GM19452 (cell line): Measurements from ENCODE around the gene DYNC1LI2.

Experiments used
- ATAC-seq: cut with Tn5 transposase; IDR thresholded peaks from one replicate; pipeline ENCODE4 v1.9.1; 2021; ENCODE audit not compliant: unreplicated experiment

Gene DYNC1LI2

DNA sequence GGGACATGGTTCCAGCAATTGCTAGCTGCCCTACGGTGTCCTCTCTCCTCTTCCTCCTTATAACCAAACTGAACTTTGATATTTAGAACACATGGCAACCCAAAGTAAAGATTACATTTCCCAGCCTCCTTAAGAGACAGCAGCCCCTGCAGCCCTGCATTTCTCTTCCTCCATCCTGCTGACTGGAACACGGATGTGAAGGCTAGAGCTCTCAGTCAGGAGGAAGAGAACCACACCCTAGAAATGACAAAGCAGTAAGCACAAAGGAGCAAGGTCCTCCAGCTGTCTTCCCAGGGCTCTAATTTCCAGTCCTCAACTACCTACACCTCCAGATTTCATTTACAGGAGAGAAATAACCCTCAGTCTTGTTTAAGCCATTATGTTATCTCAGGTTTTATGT is 10.9 kb downstream of the DYNC1LI2 start:
- no peak for ATAC-seq

DNA sequence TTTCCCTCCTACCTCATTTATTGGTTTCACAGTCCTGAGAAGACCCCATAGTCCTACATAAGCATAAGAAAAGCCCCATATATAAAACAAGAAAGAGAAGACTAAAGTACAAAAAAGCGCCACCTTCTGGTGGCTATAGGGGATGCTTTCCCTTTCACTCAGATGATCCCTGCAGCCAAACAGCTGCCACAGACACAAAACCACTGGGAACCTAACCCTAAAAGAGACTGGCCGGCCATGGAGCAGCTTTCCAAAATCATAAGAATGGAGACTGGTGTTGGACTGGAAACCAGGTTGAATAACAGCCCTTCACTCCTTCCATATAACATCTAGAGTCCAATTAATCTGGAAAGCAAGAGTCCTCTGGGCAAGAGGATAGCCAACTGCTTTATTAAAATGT is 11.4 kb downstream of the DYNC1LI2 start:
- ATAC-seq: no peak

DNA sequence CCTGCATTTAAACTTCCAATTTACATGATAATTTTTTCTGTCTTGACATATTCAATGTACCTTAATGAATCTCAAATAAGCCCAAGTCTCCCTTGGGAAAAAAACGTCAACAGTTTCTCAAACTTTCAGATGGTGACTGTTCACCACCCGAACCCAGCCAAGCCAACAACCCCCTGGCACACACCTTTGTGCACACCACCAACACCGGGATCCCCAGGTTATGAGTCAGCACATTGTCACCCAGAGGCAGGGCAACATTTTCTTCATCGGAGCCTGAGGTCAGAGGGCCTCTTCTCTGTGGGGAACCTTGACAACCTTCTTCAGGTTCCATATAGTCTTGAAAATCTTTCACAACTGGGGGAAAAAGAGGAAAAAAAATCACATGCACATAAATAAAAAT is 15.5 kb downstream of the DYNC1LI2 start:
- no peak for ATAC-seq

- ATAC-seq: no peak
Observed at GRCh38 chr16:66731101-66731500, 20.3 kb downstream of the DYNC1LI2 start.

DNA sequence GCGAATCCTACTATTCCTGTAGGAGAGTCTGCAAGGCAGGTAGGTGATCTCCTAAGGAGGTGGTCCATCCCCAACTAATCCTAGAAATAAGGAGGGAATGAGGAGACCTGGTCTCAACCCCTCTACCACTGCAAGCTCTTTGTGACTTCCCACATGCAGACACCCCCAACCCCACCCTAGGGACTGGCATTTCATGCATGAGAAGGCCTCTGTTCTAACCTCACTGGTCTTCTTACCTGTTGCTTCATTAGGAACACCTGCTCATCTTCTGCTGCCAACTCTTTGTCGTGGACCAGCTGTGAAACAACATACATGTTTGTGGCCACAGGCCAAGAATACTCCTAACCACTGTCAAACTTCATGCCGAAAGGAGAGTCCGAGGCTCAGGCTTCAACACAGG is 22.6 kb downstream of the DYNC1LI2 start:
- ATAC-seq: no peak

DNA sequence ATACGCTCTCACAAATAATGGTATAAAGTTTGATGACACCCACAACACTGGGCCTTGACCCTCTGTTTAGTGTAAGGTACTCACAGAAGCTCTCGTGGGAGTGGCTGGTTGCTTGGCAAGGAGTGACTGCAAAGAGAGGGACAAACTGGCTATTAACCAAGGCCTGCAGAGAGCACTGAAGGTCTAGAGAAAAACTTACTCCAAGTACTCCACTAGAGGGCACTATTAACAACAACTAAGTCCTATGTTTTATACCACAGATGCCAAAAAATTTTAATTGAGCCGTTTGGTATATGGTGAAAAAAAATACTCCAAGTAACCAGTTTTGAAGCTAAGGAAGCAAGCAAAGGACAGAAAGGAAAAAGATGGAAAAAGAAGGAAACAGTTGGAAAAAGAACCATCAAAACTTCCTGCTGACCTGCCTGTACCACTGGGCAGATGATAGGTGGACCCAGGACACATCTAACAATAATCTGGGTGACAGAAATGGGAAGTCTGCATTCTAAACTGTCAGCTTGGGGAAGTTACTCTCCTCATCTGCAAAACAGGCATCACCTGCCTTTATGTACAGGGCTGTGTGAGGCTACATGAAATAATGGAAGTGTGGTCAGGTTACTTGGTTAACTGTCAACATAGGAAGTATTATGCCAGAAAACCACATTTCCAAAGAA is 23.2 kb downstream of the DYNC1LI2 start:
- no peak for ATAC-seq

- ATAC-seq: no peak
Observed at GRCh38 chr16:66720766-66721165, 30.6 kb downstream of the DYNC1LI2 start.

- ATAC-seq: no peak
Observed at GRCh38 chr16:66719246-66719645, 32.2 kb downstream of the DYNC1LI2 start.

DNA sequence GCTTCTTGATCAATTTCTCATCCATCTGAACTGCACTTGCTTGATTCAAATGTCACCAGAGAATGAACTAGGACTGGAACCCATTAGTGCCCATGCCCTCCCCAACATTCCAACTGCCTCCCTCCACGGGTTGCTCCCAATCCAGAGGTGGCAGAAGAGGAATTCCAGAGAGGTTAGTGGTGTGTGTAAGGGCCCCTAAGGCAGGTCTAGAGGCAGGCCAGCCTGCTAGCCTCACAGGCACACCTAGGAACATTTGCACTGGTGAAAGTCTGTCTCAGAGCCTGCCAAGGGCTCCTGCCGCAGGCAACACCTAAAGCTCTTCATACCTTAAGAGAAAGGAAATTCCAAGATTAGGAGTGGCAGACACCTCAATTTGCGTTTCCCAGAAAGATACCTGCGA is 33.6 kb downstream of the DYNC1LI2 start:
- no peak for ATAC-seq

DNA sequence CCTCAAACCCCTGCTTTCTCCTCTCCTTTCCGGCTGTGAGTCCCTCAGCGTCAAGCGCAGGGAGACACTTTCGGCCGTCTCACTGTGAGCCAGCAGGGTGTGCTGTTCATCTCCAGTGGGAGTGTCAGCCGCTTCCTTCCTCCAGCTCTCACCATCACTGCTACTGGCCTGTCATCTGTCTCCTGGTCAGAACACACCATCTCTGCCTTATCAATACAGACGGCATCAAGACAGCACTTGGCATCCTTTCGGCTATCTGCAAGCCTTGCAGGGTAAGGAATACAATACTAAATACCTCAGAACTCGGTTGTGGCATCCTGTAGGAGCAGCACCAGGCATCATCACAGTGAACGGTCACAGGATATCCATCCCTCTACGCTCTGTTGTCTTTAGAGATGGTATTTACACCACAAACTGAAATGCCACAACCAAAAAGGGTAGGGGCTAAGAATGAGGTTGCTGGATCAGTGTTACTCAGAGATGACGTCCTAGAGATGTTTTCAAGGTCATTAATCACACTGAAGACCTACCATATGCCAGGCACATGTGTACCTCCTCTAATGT is 34.2 kb downstream of the DYNC1LI2 start:
- ATAC-seq: no peak

DNA sequence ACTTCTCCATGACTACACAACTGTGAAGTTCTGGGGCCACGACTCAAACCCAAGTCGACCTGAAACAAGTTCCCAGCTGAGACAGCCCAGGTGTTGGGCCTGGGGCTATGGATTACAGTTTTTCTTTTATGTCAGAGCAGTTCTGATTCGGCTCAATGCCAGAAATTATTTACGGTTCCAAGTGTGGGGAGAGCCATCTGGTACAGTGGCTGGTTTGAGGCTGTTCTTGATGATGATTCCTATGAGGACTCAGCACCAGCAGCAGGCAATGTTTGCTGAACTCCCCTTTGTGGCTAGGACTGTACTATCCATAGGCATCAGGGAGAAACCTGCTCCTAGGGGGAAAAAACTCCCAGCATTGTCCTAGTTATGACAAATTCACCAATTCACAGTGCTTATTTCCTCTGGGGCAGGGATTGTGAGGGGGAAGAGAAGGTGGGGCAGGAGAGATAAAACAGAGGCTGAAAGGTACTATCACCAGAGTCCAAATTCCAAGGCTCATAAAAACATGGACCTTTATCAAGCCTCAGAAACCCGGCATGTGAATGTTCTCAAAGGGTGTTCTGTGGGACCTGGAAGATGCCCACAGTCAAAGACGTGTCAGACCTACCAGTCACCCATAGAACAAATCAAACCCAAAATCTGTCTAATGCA is 36.6 kb downstream of the DYNC1LI2 start:
- no peak for ATAC-seq

- ATAC-seq: no peak
Observed at GRCh38 chr16:66714062-66714461, 37.3 kb downstream of the DYNC1LI2 start.

DNA sequence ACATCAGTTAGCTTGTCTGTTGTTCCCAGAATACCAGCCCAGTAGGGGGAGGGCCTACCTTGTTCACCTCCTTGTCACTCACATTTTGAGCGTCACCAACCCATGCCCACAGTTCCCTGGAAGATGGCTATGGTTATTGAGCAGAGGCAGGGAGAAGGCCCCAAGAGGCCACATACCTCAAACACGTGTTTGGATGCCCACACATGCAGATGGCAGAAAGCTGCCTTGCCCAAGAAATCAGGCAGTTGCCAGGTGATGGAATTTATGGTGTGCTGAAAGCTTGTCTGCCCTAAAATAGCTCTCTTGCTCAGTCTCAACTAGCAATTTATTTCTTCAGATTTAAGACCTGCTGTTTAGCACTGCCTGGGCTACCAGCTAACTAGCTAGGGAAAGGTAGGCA is 38.3 kb downstream of the DYNC1LI2 start:
- ATAC-seq: no peak

DNA sequence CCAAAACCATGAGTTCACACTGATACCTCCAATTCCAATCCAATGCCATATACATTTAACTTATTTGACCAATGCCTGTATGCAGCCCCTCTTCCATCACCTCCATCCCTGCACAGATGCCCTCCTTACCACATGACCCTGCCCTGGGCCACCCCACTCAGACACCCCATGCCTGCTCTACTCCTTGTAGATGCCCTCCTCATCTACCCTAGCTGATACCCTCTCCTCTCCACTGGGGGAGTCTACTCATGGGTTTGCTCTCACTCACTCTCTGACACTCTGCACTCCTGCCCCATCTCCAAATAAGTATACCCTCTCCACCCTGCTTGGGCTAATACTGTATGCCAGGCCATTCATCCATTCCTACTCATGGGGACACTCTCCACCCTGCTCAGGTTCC is 38.9 kb downstream of the DYNC1LI2 start:
- ATAC-seq: no peak

- no peak for ATAC-seq
Observed at GRCh38 chr16:66711581-66711980, 39.8 kb downstream of the DYNC1LI2 start.

GRCh38 chr16:66706506-66706880 is 44.9 kb downstream of the DYNC1LI2 start:
- no peak for ATAC-seq

DNA sequence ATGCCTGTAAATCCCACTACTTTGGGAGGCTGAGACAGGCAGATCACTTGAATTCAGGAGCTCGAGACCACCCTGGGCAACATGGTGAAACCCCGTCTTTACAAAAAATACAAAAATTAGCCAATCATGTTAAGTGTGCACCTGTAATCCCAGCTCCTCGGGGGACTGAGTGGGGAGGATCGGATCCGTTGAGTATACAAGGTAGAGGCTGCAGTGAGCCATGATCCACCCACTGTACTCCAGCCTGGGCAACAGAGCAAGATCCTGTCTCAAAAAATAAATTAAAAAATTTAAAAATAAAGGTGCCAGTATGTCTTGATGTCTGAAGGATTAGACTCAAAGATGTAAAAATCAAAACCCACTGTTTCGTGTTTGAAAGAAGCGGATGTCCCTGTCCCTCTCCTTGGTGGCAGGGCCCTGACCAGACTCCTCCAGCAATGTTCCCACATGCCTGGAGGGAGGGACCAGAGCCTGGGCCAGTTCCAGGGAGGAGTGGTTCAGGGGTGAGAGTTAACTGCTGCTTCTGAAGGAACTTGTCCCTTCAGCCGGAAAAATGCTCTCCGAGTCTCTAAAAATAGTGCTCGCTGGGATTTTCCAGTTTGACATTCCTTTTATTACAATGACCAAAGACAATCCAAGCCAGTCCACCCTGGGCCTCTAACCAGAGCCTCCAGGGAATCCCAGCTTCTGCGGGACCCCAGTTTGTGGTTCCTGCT is 45.5 kb downstream of the DYNC1LI2 start:
- ATAC-seq: no peak

DNA sequence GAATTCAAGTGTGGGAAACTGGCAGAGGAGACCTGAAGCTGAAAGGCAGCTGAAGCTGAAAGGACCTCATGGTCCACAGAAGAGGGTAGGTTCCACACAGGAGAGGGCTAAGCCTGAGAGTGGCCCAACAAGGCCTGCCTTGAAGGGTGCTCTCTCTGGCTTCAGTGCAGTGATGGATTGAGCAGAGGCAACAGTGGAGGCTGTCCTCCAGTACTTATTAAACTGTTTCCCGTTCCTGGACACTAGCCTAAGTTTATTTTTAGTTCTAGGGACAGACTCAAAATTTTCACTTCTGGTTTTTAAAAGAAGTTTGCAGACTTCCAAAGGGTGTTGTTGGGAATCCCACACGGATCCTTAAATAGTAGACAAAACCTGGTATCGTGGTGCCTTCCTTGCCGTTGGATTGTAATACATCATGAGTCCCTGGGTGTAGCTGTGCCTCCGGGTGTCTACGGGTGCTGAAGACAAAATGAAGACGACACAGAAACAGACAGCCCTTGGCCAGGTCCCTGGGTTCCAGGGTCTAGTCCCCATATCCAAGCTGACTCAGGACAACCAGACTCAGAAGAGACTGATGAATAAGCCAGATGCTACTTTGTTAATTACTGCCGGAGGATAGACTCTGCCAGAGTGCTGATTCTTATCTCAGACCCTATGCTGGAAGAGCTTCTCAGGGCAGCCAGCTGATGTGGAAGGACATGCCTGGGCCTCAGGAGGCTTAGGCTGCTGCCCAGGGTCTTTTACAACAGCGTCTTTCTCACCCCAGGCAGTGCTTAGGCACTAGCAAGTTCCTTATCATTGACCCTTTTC is 47.8 kb downstream of the DYNC1LI2 start:
- ATAC-seq: no peak

GRCh38 chr16:66701516-66701915 is 49.9 kb downstream of the DYNC1LI2 start:
- no peak for ATAC-seq

GRCh38 chr16:66701026-66701425 is 50.4 kb downstream of the DYNC1LI2 start:
- ATAC-seq: no peak

DNA sequence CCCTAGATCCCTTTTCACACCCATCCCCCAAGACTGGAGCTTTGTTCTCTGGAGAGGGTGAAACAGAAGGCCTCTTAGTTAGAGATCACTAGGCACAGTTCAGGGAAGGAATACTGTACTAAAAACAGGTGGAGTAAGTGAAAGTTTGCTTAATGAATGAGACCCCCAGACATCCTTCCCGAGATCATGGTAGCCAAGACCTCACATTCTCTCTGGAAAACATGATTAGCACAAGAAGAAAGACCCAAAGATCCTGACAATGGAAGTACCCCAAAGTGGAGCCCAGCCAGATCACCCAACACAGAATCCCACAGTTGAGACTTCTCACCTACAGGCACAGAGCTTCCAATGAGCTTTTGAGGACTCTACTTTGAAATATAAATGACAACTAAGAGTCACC is 51.5 kb downstream of the DYNC1LI2 start:
- ATAC-seq: no peak
